Measurements from ENCODE around the gene NTN1.

Gene NTN1

DNA sequence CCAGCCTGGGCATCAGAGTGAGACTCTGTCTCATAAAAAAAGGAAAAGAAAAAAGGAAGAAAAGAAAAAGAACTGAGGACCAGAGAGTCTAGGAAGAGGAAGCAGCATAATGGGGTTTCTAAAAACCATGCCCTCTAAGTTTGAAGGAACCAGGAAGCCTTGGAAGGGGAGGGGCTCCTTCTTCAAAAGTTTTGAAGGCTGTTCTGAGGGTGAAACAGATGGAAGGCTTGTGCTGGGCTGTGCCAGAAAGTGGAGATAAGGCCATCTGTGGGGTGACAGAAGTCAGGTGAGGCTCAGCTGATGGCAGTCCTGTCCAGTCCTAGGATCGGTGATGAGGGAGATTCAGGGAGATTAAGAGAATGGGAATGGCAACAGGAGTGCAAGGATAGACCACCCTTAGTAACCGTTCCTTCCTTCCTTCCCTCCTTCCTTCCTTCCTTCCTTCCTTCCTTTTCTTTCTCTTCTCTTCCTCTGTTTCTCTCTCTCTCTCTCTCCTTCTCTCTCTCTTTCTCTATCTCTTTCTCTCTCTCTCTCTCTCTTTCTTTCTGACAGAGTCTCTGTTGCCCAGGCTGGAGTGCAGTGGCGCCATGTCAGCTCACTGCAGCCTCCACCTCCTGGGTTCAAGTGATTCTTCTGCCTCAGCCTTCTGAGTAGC lies 182.6 kb downstream of the NTN1 start:
- no peak for DNase-seq (ENCODE audit: low read depth)
- no peak overlapping the region for H3K4me3 ChIP-seq (ENCODE audit: low read depth, low read length)
- no peak for TF ChIP-seq CTCF (conservative IDR thresholded peaks at IDR 0.05; ENCODE audit: low read depth, low read length)

DNA sequence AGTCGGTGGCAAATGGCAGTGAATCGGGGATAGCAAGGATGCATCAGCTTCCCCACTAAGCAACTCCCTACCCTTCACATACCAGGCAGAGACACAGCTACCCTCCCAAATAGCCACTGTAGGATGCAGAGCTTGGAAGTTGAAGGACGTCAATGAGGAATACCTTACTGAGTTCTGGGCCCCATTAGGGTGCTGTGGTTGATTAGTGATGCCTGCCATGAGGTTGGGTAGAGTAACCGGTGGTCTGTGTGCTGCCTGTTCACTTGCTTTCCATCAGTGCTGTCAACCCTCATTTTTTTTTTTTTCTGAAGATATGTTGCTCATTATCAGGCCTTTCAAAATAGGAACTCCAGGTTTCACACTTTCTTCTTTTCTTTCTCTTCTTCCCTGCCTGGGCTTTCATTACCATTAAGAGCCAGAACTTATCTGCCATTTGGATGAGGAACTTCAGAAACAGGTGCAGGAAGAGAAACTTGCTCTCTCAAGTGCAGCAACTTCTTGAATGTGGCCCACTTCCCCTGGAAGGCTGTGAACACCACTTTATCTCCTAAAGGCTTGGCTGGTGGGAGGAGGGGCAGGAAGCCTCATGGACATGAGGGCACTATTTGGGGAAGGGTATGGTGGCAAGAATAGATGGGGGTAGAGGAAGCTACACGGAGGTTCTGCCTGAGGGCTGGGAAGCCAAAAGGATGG lies 183.5 kb downstream of the NTN1 start:
- no peak for TF ChIP-seq CTCF (conservative IDR thresholded peaks at IDR 0.05; ENCODE audit: low read depth, low read length)
- H3K4me3 ChIP-seq (ENCODE audit: low read depth, low read length), result no peak overlapping the region
- DNase-seq (ENCODE audit: low read depth), result no peak

- no peak for DNase-seq (ENCODE audit: low read depth)
- H3K4me3 ChIP-seq (ENCODE audit: low read depth, low read length), result no peak overlapping the region
- TF ChIP-seq CTCF (conservative IDR thresholded peaks at IDR 0.05; ENCODE audit: low read depth, low read length), result no peak
These were observed 184.5 kb downstream of the NTN1 start for GRCh38 chr17:9205520-9206409.

- TF ChIP-seq CTCF (conservative IDR thresholded peaks at IDR 0.05; ENCODE audit: low read depth, low read length), result no peak
- H3K4me3 ChIP-seq (ENCODE audit: low read depth, low read length), result no peak overlapping the region
- no peak for DNase-seq (ENCODE audit: low read depth)
These were observed 185.0 kb downstream of the NTN1 start for GRCh38 chr17:9206410-9206703.

DNA sequence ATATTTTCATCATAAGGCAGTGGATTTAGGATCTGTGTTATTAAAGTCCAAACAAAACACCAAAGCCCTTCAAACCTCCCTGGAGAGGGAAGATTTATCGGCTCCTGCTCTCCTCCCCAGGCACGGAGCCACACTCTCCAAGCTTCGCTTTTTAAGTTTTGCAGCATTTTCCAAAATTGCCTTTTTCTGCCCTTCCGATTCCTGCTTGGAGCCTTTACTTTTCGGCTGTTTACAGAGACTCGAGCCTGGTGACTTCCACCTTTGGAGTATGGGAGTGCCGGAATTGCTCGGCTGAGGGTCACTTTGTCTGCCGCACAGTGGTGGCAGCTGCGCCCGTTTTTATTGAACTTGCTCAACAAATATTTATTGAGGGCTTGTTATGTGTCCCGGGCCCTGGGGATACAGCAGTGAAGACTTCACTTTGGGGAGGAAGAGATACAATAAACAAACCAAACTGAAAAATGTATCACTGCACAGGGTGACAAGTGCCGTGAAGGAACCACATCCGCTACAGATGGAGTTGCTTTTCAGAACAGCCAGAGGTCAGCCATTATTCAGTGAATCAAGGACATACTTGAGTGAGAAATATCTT lies 185.5 kb downstream of the NTN1 start:
- TF ChIP-seq CTCF (conservative IDR thresholded peaks at IDR 0.05; ENCODE audit: low read depth, low read length), result peak; percentile 8
- DNase-seq (ENCODE audit: low read depth), result no peak
- H3K4me3 ChIP-seq (ENCODE audit: low read depth, low read length), result no peak overlapping the region

DNA sequence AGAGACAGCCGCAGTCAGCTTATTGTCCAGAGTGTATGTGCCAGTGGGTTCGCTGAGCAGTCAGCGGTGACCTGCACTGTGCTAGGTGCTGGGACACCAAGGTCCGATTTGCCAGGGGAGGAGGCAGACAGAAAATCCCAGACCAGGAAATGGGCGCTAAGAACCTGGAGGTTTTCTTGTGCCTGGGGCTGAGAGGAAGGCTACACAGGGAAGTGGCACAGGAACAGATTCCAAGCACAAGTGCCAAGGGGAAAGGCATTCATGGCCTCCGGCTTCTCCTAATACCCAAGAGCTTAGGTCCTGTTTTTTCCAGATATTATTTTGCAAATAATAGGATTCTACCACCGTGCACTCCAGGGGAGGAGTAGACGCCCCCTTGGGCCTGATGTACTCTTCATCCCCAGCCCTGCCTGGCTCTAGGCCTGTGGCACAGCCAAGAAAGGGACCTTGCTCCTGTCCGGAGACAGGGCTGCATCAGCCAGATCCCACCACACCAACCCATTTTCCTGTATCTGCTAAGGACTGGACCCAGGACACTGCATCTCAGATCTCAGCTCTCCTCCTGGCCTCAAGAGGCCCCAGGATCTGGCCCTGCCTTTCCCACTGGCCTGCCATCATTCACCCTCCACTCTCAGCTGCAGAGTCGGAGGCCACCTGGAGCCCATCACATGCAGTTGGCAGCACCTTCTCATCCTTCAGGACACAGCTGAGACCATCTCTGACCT lies 187.2 kb downstream of the NTN1 start:
- DNase-seq (ENCODE audit: low read depth), result no peak
- H3K4me3 ChIP-seq (ENCODE audit: low read depth, low read length), result no peak overlapping the region
- no peak for TF ChIP-seq CTCF (conservative IDR thresholded peaks at IDR 0.05; ENCODE audit: low read depth, low read length)

All from choroid plexus epithelial cell (primary cell).